IPS DF 4.7 (cell line): ENCODE measurements around the gene MYOZ3.
A peak's percentile ranks its signal among the peaks of the same experiment; 100 is the strongest.

Source experiments
- DNase-seq: peaks from one replicate; pipeline ENCODE4 v3.0.0-alpha.2; 2013; ENCODE audit warnings: low spot score; ENCODE audit errors: extremely low read depth

Gene MYOZ3

GRCh38 chr5:150700594-150701377, 39.7 kb downstream of the MYOZ3 start, which contains the start of gene RBM22:
RBM22 (minus strand) TSS chr5:150701062; CDS start chr5:150700985, 77 bp downstream.
- peak; percentile 69 for DNase-seq

- no peak for DNase-seq
Measured at GRCh38 chr5:150703762-150704161, 42.7 kb downstream of the MYOZ3 start.

- DNase-seq, result no peak
Measured at GRCh38 chr5:150706776-150707390, 45.8 kb downstream of the MYOZ3 start.

GRCh38 chr5:150710165-150710564, 49.1 kb downstream of the MYOZ3 start:
- DNase-seq, result no peak

- DNase-seq, result no peak
Measured at GRCh38 chr5:150723845-150724244, 62.8 kb downstream of the MYOZ3 start.
